PC-3 (cell line): ENCODE results near the gene CEP85. TPM values are rescaled to one million over a fixed set of nuclear protein-coding genes. Genes with fewer than 3 reads are reported as not detected.

Experiments
- ATAC-seq: fragments of 200-7000 bp; cut with Tn5 transposase; 2 replicates; pipeline ENCODE4 v1.9.1; 2020; ENCODE audit warnings: mild to moderate bottlenecking, moderate library complexity
- BruUV-seq: library from RNA; stranded (reverse); fragments of 400-500 nt; replicated peaks from 2 replicates; lab custom pipeline; 2021; lab: Mats Ljungman, UMichigan
- CTCF ChIA-PET: fragments of 300-600 bp; sonication (Branson Sonifier 250); formaldehyde crosslinking; loops from one replicate; lab custom pipeline; 2022; ENCODE audit warnings: antibody characterized with exemption; lab: Charles Lee
- POLR2A ChIA-PET: fragments of 300-600 bp; sonication (Branson Sonifier 250); formaldehyde crosslinking; loops from one replicate; lab custom pipeline; 2022; ENCODE audit warnings: antibody characterized with exemption; ENCODE audit not compliant: unreplicated experiment; lab: Charles Lee
- DNase-seq: peaks from one replicate; pipeline ENCODE4 v3.0.0-alpha.2; 2015
- H2AFZ ChIP-seq: fragments of 300-600 bp; sonication (generic); 2 replicates; pipeline ENCODE4 v1.6.0; 2016; ENCODE audit warnings: antibody characterized with exemption, low read length
- H3F3A ChIP-seq: fragments of 300-600 bp; sonication (generic); one replicate; pipeline ENCODE4 v1.6.0; 2017; ENCODE audit warnings: antibody characterized with exemption, low read length, control low read depth, mild to moderate bottlenecking; ENCODE audit not compliant: unreplicated experiment
- H3K27ac ChIP-seq: fragments of 300-600 bp; sonication (generic); 2 replicates; pipeline ENCODE4 v1.5.1; 2016; ENCODE audit warnings: mild to moderate bottlenecking, low read length
- H3K27me3 ChIP-seq: fragments of 300-600 bp; sonication (generic); 2 replicates; pipeline ENCODE4 v1.6.1; 2016; ENCODE audit warnings: low read length, mixed read lengths
- H3K36me3 ChIP-seq: fragments of 300-600 bp; sonication (generic); 2 replicates; pipeline ENCODE4 v1.6.1; 2016; ENCODE audit warnings: low read depth, mixed run types, low read length, mixed read lengths
- H3K4me1 ChIP-seq: fragments of 300-600 bp; sonication (generic); 2 replicates; pipeline ENCODE4 v1.5.1; 2016; ENCODE audit warnings: low read length; ENCODE audit not compliant: insufficient read depth
- H3K4me2 ChIP-seq: fragments of 300-600 bp; sonication (generic); 2 replicates; pipeline ENCODE4 v1.6.0; 2016; ENCODE audit warnings: low read length
- H3K4me3 ChIP-seq: fragments of 300-600 bp; sonication (generic); 2 replicates; pipeline ENCODE4 v1.5.1; 2016; ENCODE audit warnings: mild to moderate bottlenecking, low read length, mixed read lengths
- H3K79me2 ChIP-seq: fragments of 300-600 bp; sonication (generic); 2 replicates; pipeline ENCODE4 v1.6.1; 2017; ENCODE audit warnings: low read length, mixed read lengths
- H3K9ac ChIP-seq: fragments of 300-600 bp; sonication (generic); 2 replicates; pipeline ENCODE4 v1.6.0; 2016; ENCODE audit warnings: mild to moderate bottlenecking, low read length
- H3K9me2 ChIP-seq: fragments of 300-600 bp; sonication (generic); replicated peaks from 2 replicates; pipeline ENCODE4 v1.6.1; 2016; ENCODE audit warnings: mixed run types, low read length, mixed read lengths
- H3K9me3 ChIP-seq: fragments of 300-600 bp; sonication (generic); 2 replicates; pipeline ENCODE4 v1.6.1; 2016; ENCODE audit warnings: low read length, mixed read lengths
- H4K20me1 ChIP-seq: fragments of 300-600 bp; sonication (generic); 2 replicates; pipeline ENCODE4 v1.6.1; 2016; ENCODE audit warnings: low read length, mixed read lengths
- EZH2 ChIP-seq: fragments of 300-600 bp; sonication (generic); IDR thresholded peaks from one replicate; pipeline ENCODE4 v1.6.1; 2017; ENCODE audit warnings: antibody characterized with exemption, mild to moderate bottlenecking, low read length; ENCODE audit not compliant: unreplicated experiment
- EZH2phosphoT487 ChIP-seq: fragments of 300-600 bp; sonication (generic); IDR thresholded peaks from 2 replicates; pipeline ENCODE4 v1.6.1; 2018; ENCODE audit warnings: mild to moderate bottlenecking, antibody characterized with exemption, low read length, borderline replicate concordance
- intact Hi-C: fragments of 100-400 bp; cut with micrococcal nuclease; formaldehyde crosslinking; loops from 2 replicates; pipeline ENCODE4 v1.9.0; 2023
- total RNA-seq: library from RNA; depleted of rRNA; stranded (reverse); fragments of >200 nt; gene quantifications from 2 replicates; pipeline ENCODE4 v1.2.3, GENCODE V29; 2014
- TF ChIP-seq, protein P1 (sequence below): fragments of 300-600 bp; sonication (generic); conservative IDR thresholded peaks from 2 replicates; pipeline ENCODE4 v1.5.1; 2017; ENCODE audit warnings: antibody characterized with exemption, low read depth, mild to moderate bottlenecking, low read length

Gene CEP85
- total RNA-seq, 1 experiment from 2014 or later, result 30.6 TPM

DNA sequence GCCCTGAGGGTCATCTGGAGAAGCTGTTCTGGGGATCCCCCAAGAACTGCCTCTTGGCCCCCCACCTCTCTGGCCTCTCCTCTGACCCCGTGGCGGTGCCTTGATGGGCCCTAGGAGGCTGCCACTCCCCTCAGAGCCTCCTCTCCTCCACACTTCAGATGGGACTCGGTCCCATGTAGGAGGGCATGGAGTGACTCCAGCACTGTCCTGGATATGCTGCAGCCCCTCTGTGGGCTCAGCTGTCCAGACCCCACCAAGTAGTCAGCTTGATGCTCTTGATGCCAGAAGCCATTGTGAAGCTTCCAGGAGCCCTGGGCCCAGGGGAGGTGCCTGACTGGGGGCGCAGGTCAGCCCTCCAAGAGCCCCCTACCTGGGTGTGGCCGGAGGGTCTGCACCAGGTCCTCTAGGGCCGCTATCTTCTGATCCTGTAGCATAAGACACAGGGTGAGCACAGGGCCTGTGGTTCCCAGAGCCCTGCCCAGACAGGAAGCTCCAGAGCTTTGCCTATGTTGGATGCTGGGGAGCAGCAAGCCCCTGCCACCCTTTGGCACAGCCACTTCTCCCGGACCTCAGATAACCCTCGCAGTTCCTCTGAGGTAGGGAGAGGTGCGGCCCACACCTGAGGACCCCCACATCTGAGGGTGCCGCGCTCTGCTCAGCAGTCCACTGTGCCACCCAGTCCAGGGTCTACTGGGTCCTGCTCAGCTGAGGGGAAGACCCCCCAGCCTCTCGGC, 63.2 kb downstream of the CEP85 start:
- no peaks in the 10 kb centered on the region for H3K9me3 ChIP-seq
- H3K4me3 ChIP-seq, result no peak overlapping the region
- H3K4me2 ChIP-seq, result no peak overlapping the region
- TF ChIP-seq EZH2 (no peak), EZH2phosphoT487 (no peak)
- TF ChIP-seq, protein P1, sequence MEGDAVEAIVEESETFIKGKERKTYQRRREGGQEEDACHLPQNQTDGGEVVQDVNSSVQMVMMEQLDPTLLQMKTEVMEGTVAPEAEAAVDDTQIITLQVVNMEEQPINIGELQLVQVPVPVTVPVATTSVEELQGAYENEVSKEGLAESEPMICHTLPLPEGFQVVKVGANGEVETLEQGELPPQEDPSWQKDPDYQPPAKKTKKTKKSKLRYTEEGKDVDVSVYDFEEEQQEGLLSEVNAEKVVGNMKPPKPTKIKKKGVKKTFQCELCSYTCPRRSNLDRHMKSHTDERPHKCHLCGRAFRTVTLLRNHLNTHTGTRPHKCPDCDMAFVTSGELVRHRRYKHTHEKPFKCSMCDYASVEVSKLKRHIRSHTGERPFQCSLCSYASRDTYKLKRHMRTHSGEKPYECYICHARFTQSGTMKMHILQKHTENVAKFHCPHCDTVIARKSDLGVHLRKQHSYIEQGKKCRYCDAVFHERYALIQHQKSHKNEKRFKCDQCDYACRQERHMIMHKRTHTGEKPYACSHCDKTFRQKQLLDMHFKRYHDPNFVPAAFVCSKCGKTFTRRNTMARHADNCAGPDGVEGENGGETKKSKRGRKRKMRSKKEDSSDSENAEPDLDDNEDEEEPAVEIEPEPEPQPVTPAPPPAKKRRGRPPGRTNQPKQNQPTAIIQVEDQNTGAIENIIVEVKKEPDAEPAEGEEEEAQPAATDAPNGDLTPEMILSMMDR, result no peak
- no peaks in the 10 kb centered on the region for H3K36me3 ChIP-seq
- BruUV-seq, result no TSS peak
- intact Hi-C loops, result no loop called here
- H3K27ac ChIP-seq, result no peak overlapping the region; the same call in 1 of the 2 replicates
- DNase-seq (no peak), ATAC-seq (no peak)
- no peaks in the 10 kb centered on the region for H4K20me1 ChIP-seq
- H3K79me2 ChIP-seq, result peaks cover 6% of the 10 kb centered on the region; the same call in 1 of the 2 replicates
- CTCF ChIA-PET, result no interaction called here
- H3K4me1 ChIP-seq, result peaks cover 7% of the 10 kb centered on the region; the same call in 1 of the 2 replicates
- no peaks in the 10 kb centered on the region for H3K9me2 ChIP-seq
- H3F3A ChIP-seq, result no peaks in the 10 kb centered on the region
- POLR2A ChIA-PET, result no interaction called here
- H2AFZ ChIP-seq, result no peak overlapping the region
- no peak overlapping the region for H3K9ac ChIP-seq
- no peaks in the 10 kb centered on the region for H3K27me3 ChIP-seq

DNA sequence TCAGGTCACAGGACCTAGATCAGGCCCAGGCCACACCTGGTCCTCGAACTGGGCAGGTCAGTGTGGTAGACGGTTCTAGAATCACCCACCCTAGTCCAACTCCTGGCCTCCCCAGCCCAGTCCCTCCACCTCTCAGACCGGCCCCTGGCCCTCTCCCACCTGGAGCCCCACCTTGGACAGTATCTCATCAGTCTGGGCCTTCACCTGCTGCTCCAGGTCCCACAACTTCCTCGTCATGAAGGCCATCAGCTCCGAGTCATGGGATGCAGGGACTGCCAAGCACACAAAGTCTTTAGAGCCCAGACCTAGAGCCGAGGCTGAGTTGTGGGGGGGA, 63.8 kb downstream of the CEP85 start:
- no peak overlapping the region for H3K4me3 ChIP-seq
- no peak overlapping the region for H2AFZ ChIP-seq
- H3K9me2 ChIP-seq, result no peaks in the 10 kb centered on the region
- ChIA-PET POLR2A (no interaction called here), CTCF (no interaction called here)
- no peaks in the 10 kb centered on the region for H3F3A ChIP-seq
- no TSS peak for BruUV-seq
- no peaks in the 10 kb centered on the region for H3K27me3 ChIP-seq
- H3K9ac ChIP-seq, result no peak overlapping the region
- no peak overlapping the region for H3K4me2 ChIP-seq
- peaks cover 6% of the 10 kb centered on the region; the same call in 1 of the 2 replicates for H3K79me2 ChIP-seq
- intact Hi-C loops, result no loop called here
- H3K27ac ChIP-seq, result no peak overlapping the region; the same call in 1 of the 2 replicates
- H4K20me1 ChIP-seq, result no peaks in the 10 kb centered on the region
- H3K4me1 ChIP-seq, result peaks cover 12% of the 10 kb centered on the region
- ATAC-seq, result no peak
- no peaks in the 10 kb centered on the region for H3K9me3 ChIP-seq
- no peaks in the 10 kb centered on the region for H3K36me3 ChIP-seq
- DNase-seq, result no peak
- TF ChIP-seq EZH2, result no peak
- TF ChIP-seq, protein P1, result no peak
- TF ChIP-seq EZH2phosphoT487, result no peak

DNA sequence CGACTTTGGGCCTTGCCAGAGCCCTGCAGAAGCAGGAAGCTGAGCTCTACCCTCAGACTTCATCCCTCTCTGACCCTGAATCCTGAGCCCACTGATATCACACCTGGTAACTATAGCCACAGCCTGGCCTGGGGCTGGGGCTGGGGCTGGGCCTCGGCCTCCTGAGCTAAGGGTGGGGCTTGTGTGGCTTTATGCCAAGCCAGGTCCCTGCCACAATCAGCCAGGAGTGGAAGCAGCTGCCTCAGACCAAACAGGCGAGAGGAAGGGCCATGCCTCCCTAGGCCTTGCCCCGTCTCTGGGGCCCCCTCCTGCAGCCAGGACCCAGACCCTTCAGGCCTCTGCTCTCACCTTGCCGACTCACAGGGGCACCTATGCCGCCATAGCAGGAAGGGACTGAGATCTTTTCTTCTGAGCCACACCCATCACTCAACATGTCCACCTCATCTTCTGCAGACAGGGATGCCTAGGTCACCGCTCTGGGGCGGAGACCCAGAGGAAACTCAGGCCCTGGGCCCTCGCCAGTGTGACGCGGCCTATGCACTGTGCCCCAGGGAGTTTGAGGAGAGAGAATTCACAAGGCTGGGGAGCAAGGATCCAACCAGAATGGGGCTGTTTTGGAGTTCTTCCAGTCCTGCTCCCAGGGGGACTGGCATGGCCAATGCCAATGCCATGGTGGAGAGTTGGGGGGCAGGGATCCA, 66.7 kb downstream of the CEP85 start:
- intact Hi-C loops, result no loop called here
- H3F3A ChIP-seq, result no peaks in the 10 kb centered on the region
- no peak overlapping the region for H3K4me2 ChIP-seq
- H4K20me1 ChIP-seq, result no peaks in the 10 kb centered on the region
- no peak overlapping the region for H2AFZ ChIP-seq
- ChIA-PET CTCF (no interaction called here), POLR2A (no interaction called here)
- no peak overlapping the region for H3K4me3 ChIP-seq
- H3K4me1 ChIP-seq, result peaks cover 31% of the 10 kb centered on the region
- H3K9me3 ChIP-seq, result no peaks in the 10 kb centered on the region
- no peak overlapping the region for H3K27ac ChIP-seq
- TF ChIP-seq EZH2, result no peak
- TF ChIP-seq EZH2phosphoT487, result no peak
- TF ChIP-seq, protein P1, result no peak
- no peak overlapping the region for H3K9ac ChIP-seq
- no peaks in the 10 kb centered on the region for H3K9me2 ChIP-seq
- H3K79me2 ChIP-seq, result peaks cover 27% of the 10 kb centered on the region
- no peaks in the 10 kb centered on the region for H3K36me3 ChIP-seq
- H3K27me3 ChIP-seq, result no peaks in the 10 kb centered on the region
- no peak for ATAC-seq
- DNase-seq, result no peak
- no TSS peak for BruUV-seq
